ENCODE data around the gene A1BG. TPM values are rescaled to one million over a fixed set of nuclear protein-coding genes. Genes with fewer than 3 reads are reported as not detected.

A1BG gene
- total RNA-seq, 2 experiments from 2014 or later: 26.9 to 47.2 TPM

GRCh38 chr19:58346961-58347929, 6.0 kb downstream of the A1BG start:
- no peak for TF ChIP-seq CTCF (conservative IDR thresholded peaks at IDR 0.05; ENCODE audit: low read length)
- peaks cover 11% of the 10 kb centered on the region for H3K79me2 ChIP-seq (ENCODE audit: insufficient read depth, low read depth, low read length)
- POLR2A ChIA-PET: interaction anchor here (0.9 to 2.6 kb wide), 2 partner anchors 16 to 33 kb away, joined by 4 to 21 read pairs; partner anchors contain the start of gene ZNF497
- peak overlapping the region; percentile 44 for H3K27ac ChIP-seq (ENCODE audit: low read depth, low read length, poor library complexity, severe bottlenecking)
- BruUV-seq (replicated peaks): TSS peak; percentile 93
- peaks cover 4% of the 10 kb centered on the region; the same call in 1 of the 2 replicates for H4K20me1 ChIP-seq (ENCODE audit: insufficient read depth, low read length)
- peak overlapping the region; percentile 90 for H2AFZ ChIP-seq (ENCODE audit: low read length)
- H3K9me3 ChIP-seq (ENCODE audit: low read length): no peaks in the 10 kb centered on the region
- peak; percentile 89 for DNase-seq (ENCODE audit: low spot score)
- H3K9me2 ChIP-seq (ENCODE audit: insufficient read depth, low read length): no peaks in the 10 kb centered on the region
- H3K36me3 ChIP-seq (ENCODE audit: insufficient read depth, low read length): 0 out of 2 replicates have a peak, but pooled peaks cover 4% of the 10 kb centered on the region
- H3K4me3 ChIP-seq (ENCODE audit: low read depth, low read length, poor library complexity, severe bottlenecking): peak overlapping the region; percentile 79
- CTCF ChIA-PET (ENCODE audit: unreplicated experiment): no interaction called here
- intact Hi-C loops (cut with micrococcal nuclease; ENCODE audit: unreplicated experiment): loop anchor here (2.0 to 5.0 kb wide), 3 partner anchors 20 to 130 kb away; partner anchors contain the start of genes ZNF446, ZNF8 and ZSCAN22
- H3K4me1 ChIP-seq (ENCODE audit: insufficient read depth, low read length, poor library complexity, severe bottlenecking): peaks cover 18% of the 10 kb centered on the region
- peak overlapping the region; percentile 100 for H3K4me2 ChIP-seq (ENCODE audit: low read length)

DNA sequence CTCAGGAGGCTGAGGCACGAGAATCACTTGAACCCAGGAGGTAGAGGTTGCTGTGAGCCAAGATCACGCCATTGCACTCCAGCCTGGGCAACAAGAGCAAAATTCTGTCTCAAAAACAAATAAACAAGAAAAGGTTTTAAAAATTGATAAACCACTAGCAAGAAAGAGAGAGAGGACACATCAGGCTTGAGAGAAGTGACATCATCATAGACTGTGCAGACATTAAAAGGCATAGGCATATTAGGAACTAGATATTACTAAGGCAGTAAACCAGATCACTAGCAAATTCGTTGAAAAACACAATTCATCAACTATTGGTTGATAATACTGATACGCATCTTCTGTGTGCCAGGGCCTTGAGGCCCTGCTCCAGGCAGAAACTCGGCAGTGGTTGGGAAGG, 7.7 kb downstream of the A1BG start:
- Histone ChIP-seq H3K4me3 (ENCODE audit: low read depth, low read length, poor library complexity, severe bottlenecking) (no peak overlapping the region), H3K9me2 (ENCODE audit: insufficient read depth, low read length) (no peaks in the 10 kb centered on the region), H3K36me3 (ENCODE audit: insufficient read depth, low read length) (0 out of 2 replicates have a peak, but pooled peaks cover 4% of the 10 kb centered on the region), H3K79me2 (ENCODE audit: insufficient read depth, low read depth, low read length) (peaks cover 11% of the 10 kb centered on the region), H3K9me3 (ENCODE audit: low read length) (no peaks in the 10 kb centered on the region), H3K27ac (ENCODE audit: low read depth, low read length, poor library complexity, severe bottlenecking) (no peak overlapping the region), H3K4me1 (ENCODE audit: insufficient read depth, low read length, poor library complexity, severe bottlenecking) (peaks cover 18% of the 10 kb centered on the region), H3K4me2 (ENCODE audit: low read length) (peak overlapping the region; percentile 27; the same call in 1 of the 2 replicates), H2AFZ (ENCODE audit: low read length) (no peak overlapping the region), H4K20me1 (ENCODE audit: insufficient read depth, low read length) (peaks cover 4% of the 10 kb centered on the region; the same call in 1 of the 2 replicates)
- ChIA-PET CTCF (ENCODE audit: unreplicated experiment) (interaction anchor here (0.6 kb wide), 1 partner anchor 134 kb away, joined by 6 read pairs; no protein-coding TSS in a partner anchor), POLR2A (no interaction called here)
- intact Hi-C loops (cut with micrococcal nuclease; ENCODE audit: unreplicated experiment): loop anchor here (5.0 kb wide), 1 partner anchor 132 kb away; the partner anchor contains the start of gene ZNF446
- TF ChIP-seq EZH2phosphoT487 (IDR thresholded peaks at IDR 0.05; ENCODE audit: borderline replicate concordance, low read depth, low read length) (no peak), CTCF (conservative IDR thresholded peaks at IDR 0.05; ENCODE audit: low read length) (no peak)
- no TSS peak for BruUV-seq (replicated peaks)
- no peak for DNase-seq (ENCODE audit: low spot score)

Measured in OCI-LY7 (cell line).